ENCODE results near the gene FLCN.

GRCh38 chr17:17181666-17182597, 55.0 kb downstream of the FLCN start:
- no peak for TF ChIP-seq EZH2 (IDR thresholded peaks at IDR 0.05; ENCODE audit: low read depth, unreplicated experiment)
- no peak for TF ChIP-seq ZNF114 (CRISPR knock-in tag; IDR thresholded peaks at IDR 0.05)
- no peak for TF ChIP-seq POLR2AphosphoS5 (IDR thresholded peaks at IDR 0.05; ENCODE audit: low read depth)
- no peak for TF ChIP-seq ZNF331 (CRISPR knock-in tag; IDR thresholded peaks at IDR 0.05; ENCODE audit: low read depth)
- TF ChIP-seq CTCF (conservative IDR thresholded peaks at IDR 0.05; ENCODE audit: low read depth in 2 of 2), result no peak
- TF ChIP-seq EZH2phosphoT487 (IDR thresholded peaks at IDR 0.05; ENCODE audit: unreplicated experiment), result no peak

All from GM23338 (cell line).